Measurements from ENCODE around the gene FGF2. TPM values are rescaled to one million over a fixed set of nuclear protein-coding genes. Genes with fewer than 3 reads are reported as not detected.
A peak's percentile ranks its signal among the peaks of the same experiment; 100 is the strongest.
"Not testable (repeated sequence)": the region's sequence is repeated elsewhere in the genome, so short reads cannot be mapped to it uniquely, and the experiment has no call there.

FGF2 gene
- total RNA-seq, result 5.5 TPM
- long read RNA-seq, full-length matches to known transcripts, result 1 of 2 reads
- long read RNA-seq, partial matches to known transcripts, result 0 of 2 reads
- long read RNA-seq, other reads (novel, unspliced or antisense), result 1 of 2 reads

DNA sequence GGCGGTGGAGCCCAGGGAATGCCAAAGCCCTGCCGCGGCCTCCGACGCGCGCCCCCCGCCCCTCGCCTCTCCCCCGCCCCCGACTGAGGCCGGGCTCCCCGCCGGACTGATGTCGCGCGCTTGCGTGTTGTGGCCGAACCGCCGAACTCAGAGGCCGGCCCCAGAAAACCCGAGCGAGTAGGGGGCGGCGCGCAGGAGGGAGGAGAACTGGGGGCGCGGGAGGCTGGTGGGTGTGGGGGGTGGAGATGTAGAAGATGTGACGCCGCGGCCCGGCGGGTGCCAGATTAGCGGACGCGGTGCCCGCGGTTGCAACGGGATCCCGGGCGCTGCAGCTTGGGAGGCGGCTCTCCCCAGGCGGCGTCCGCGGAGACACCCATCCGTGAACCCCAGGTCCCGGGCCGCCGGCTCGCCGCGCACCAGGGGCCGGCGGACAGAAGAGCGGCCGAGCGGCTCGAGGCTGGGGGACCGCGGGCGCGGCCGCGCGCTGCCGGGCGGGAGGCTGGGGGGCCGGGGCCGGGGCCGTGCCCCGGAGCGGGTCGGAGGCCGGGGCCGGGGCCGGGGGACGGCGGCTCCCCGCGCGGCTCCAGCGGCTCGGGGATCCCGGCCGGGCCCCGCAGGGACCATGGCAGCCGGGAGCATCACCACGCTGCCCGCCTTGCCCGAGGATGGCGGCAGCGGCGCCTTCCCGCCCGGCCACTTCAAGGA is at the start of gene FGF2:
Gene FGF2, plus strand, starts transcription at position 279 of the 705 bp plus-strand sequence. Its CDS starts 344 bp downstream, at position 623.
- ATAC-seq (peak; percentile 84), DNase-seq (ENCODE audit: missing footprints) (peak; percentile 86)
- intact Hi-C loops (cut with DNase I), result loop anchor here (5.0 kb wide), 2 partner anchors 69 to 86 kb away; no protein-coding TSS in a partner anchor

- DNase-seq (ENCODE audit: missing footprints), result no peak
- intact Hi-C loops (cut with DNase I), result no loop called here
Observed at GRCh38 chr4:122776916-122777315, 49.7 kb upstream of the FGF2 start.

GRCh38 chr4:122777846-122778673 is 48.6 kb upstream of the FGF2 start:
- intact Hi-C loops (cut with DNase I), result no loop called here
- DNase-seq (ENCODE audit: missing footprints) (no peak), ATAC-seq (no peak)

More at GRCh38 chr4:122776916-122777315, 49.7 kb upstream of the FGF2 start:
- no peak for ATAC-seq

DNA sequence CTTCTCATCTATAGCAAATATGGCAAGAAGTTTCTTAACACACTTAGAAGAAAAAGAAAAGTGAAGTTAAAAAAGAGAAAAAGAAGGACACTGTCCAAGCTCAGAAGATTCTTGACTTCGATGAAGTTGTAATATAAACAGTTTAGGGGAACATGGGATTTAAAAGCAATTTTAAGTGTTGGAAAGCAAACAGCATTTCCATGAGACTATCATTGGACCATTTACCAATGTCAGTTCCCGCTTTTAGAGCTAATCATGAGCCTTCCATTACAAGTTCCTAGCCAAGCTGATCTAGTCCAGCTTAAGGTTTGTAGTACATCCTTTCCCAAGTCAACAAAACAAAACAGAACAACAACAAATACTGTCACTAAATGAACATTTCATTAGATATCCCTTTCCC is 45.1 kb upstream of the FGF2 start:
- ATAC-seq (no peak), DNase-seq (ENCODE audit: missing footprints) (no peak)
- intact Hi-C loops (cut with DNase I), result no loop called here

DNA sequence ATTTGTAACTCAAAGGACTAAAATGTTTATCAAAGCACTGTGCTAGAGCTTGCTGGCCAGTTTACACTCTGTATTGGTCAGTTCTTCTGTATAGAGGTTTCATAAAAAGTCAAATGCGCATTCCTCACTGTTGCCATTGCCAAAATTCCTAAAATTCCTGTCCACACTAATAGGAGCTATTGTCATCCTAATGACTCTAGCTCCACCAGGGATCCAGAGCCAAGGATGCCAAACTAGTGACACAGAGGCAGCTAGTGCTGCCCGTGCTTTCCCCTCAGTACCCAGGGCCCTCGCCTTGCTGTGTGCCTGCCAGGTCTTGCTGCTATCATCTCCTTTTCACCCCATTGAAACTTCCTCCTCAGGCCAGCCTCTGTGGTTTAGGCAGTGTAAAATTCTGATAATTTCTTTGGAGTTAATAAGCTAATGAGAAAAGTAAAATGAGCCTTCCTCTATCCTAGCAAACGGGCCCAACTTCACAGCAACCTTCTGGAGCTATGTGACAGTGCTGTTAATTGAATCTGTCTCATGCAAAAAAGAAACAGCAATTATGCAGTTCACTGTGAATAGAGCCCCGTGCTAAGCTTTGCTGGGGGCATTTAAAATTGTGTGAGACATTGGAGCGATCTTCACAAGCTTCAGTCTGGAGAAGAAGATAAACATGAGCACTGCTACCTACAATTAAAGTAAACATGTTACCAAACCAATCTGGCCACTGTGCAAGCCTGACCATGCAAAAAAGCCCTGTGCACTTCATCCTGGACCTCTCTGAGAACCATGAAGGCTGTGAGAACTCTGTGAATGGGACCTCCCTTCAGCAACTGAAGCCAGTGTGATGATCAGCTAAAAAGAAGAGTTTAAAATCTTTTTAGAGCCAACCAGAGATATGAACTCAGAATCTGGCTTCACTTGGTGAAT is 43.1 kb upstream of the FGF2 start:
- peak; percentile 99 for ATAC-seq
- peak; percentile 77 for DNase-seq (ENCODE audit: missing footprints)
- intact Hi-C loops (cut with DNase I), result no loop called here

- intact Hi-C loops (cut with DNase I), result no loop called here
- DNase-seq (ENCODE audit: missing footprints), result no peak
- ATAC-seq, result no peak
Observed at GRCh38 chr4:122784261-122784660, 42.4 kb upstream of the FGF2 start.

DNA sequence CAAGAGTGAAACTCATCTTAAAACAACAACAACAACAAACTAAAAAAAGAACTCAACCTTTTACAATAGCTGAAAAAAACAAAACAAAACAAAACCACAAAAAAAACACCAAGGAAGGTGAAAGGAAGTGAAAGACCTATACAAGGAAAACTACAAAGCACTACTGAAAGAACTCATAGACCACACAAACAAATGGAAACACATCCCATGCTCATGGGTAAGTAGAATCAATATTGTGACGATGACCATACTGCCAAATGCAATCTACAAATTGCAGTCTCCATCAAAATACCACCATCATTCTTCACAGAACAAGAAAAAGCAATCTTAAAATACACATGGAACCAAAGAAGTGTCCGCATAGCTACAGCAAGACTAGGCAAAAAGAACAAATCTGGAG is 41.5 kb upstream of the FGF2 start:
- intact Hi-C loops (cut with DNase I), result no loop called here
- DNase-seq (ENCODE audit: missing footprints), result no peak
- no peak for ATAC-seq

DNA sequence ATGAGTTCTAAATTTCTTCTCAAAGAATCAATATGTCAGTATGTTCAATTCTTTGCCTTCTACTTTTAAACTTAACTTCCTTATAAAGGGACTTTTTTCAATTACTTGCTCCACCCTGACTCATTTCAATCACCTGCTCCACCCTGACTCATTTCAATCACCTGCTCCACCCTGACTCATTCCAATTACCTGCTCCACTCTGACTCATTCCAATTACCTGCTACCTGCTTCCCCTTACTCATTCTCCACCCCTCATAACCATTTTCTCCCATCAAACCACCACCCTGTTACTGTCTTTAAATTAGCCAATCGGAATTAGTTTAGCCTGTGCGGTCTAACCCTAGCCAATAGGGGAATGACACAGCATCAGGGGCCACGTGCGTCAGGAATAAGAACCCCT is 40.3 kb upstream of the FGF2 start:
- intact Hi-C loops (cut with DNase I); DNase-seq (ENCODE audit: missing footprints); ATAC-seq: not testable (repeated sequence)

GRCh38 chr4:122786920-122787319 is 39.7 kb upstream of the FGF2 start:
- DNase-seq (ENCODE audit: missing footprints); ATAC-seq; intact Hi-C loops (cut with DNase I): not testable (repeated sequence)

DNA sequence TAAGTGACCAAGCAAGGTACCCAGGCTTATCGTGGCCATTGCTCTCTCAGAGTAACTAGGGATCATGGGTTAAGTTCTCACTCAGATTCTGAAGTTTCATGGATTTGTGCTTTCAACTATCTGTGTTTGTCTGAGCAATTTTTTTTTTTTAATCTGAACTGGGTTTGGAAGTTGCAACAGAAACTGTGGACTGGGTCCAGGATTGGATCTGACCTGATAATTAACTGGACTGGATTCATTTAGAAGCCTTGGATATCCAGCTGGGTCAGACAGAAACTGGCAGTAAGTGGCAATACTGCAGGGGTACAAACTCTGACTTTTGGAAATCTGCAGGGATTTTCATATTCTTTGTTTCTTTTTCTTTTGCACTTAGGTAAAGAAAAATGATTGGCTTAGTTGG is 38.7 kb upstream of the FGF2 start:
- ATAC-seq (no peak), DNase-seq (ENCODE audit: missing footprints) (no peak)
- intact Hi-C loops (cut with DNase I), result no loop called here

DNA sequence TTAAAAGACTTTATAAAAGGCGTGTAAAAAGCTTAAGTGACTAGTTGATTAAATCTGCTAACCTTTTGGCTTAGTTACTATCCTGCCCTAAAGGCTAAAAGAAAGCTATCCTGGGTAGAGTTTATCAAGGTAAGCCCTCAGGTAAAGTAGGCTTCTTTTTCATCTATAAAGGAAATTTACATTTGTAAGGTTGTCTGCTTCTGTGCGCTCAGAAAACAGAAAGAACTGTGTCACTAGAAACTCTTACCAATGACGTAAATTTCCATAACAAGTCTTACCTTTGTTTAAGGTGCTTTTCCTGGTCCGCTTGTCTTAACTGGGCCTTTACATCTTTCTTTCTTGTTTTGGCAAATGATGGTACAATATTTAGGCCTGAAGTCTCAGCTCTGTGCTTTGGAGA is 37.7 kb upstream of the FGF2 start:
- DNase-seq (ENCODE audit: missing footprints), result no peak
- intact Hi-C loops (cut with DNase I), result no loop called here
- no peak for ATAC-seq

DNA sequence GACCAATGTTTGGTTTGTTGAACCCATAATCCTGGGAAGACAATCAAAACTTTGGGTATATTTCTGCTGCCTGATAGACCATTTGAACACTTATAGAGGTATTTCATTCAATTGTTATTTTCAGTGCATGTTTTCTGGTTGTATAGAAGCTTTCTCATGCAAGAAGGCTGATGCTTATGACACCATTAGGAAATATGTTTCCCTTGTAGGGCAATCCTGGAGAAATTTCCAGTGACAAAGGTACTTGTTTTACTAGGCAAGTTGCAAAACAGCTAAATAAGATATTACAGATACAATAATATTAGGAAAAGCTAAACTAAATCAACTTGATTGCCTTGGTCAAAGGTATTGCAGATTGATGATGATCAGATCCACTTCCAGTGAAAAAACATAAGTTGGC is 32.8 kb upstream of the FGF2 start:
- intact Hi-C loops (cut with DNase I), result no loop called here
- ATAC-seq, result no peak
- no peak for DNase-seq (ENCODE audit: missing footprints)

GRCh38 chr4:122796801-122797404 is 29.7 kb upstream of the FGF2 start:
- DNase-seq (ENCODE audit: missing footprints) (no peak), ATAC-seq (peak; percentile 24)
- intact Hi-C loops (cut with DNase I), result no loop called here

DNA sequence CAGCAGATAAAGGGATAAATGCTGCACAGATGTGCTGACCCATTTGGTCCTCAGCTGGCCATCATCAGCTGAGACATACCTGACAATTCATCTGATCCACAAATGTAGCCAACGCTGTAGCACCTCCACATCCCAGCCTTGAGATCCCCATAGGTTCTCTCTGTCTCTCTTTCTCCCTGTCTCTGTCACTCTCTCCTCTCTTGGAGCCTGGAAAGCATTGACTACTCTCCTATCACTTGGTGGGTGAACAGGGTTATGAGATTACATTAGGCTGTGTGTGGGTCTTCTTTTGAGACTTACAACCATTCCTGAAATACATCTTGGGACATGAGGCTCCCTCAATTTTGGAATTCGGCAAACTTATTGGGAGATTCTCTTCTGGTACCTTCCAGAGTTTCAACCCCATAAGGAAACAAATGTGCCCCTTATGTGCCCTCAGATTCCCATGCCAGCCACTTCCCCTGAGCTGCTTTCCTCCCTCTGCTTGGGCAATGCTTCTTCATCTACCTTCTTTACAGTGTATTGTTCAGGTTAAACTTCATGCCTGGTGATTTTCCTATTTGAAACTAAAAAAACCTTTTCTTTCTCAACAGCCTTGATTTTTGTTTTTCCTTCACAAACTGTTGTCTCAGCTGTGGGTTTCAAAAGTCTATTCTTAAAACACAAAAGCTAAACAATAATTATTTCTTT is 29.1 kb upstream of the FGF2 start:
- ATAC-seq, result no peak
- intact Hi-C loops (cut with DNase I), result no loop called here
- DNase-seq (ENCODE audit: missing footprints), result no peak

- no peak for DNase-seq (ENCODE audit: missing footprints)
- intact Hi-C loops (cut with DNase I), result no loop called here
- peak; percentile 91 for ATAC-seq
Observed at GRCh38 chr4:122798101-122798500, 28.5 kb upstream of the FGF2 start.

GRCh38 chr4:122798917-122799316 is 27.7 kb upstream of the FGF2 start:
- ATAC-seq (no peak), DNase-seq (ENCODE audit: missing footprints) (no peak)
- intact Hi-C loops (cut with DNase I), result no loop called here

- intact Hi-C loops (cut with DNase I), result no loop called here
- no peak for DNase-seq (ENCODE audit: missing footprints)
- ATAC-seq, result no peak
Observed at GRCh38 chr4:122803788-122804208, 22.8 kb upstream of the FGF2 start.
